NOMO-1 treated with DMSO at 0.1 percent for 48 hours (cell line): ENCODE results near the gene ATP5ME.

Source experiments
- DNase-seq: peaks from one replicate; lab custom pipeline; 2025; ENCODE audit not compliant: unreplicated experiment; lab: John Stamatoyannopoulos, UW

ATP5ME gene

DNA sequence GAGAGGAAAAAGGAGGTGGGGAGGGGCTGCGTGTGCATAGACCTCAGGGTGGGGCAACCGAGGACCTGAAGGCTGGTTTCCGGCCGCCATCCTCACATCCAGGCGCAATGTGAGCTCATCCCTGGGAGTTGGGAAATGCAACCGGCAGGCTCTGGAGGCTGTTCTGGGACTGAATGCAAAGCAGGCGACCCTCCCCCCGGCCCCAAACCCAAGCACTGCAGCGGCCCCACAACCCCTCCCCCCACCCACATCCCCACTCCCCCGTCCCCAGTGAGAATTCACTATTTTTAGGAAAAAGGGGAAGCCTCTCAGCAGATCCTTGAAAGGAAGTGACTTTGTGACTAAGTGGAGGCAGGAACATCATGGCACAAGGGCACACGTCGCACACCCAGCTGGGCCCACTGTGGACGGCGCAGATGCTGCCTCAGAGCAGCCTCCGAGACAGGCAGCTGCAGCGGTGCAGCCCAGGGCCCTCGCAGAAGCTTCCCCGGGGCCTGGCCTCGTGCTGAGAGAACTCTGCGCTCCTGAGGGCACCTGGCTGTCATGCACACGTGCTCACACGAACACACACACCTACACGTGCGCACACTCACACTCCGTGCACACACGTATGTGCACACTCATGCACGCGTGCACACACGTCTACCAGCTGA lies 50.0 kb downstream of the ATP5ME start:
- no peak for DNase-seq

GRCh38 chr4:622996-623913 lies 50.8 kb downstream of the ATP5ME start:
- DNase-seq: no peak
